Chondrocyte (in vitro differentiated cells): Measurements from ENCODE around the gene TLK2. TPM values are rescaled to one million over a fixed set of nuclear protein-coding genes. Genes with fewer than 3 reads are reported as not detected.
A peak's percentile ranks its signal among the peaks of the same experiment; 100 is the strongest.
"Not testable (repeated sequence)": the region's sequence is repeated elsewhere in the genome, so short reads cannot be mapped to it uniquely, and the experiment has no call there.

Experiments used
- DNase-seq: peaks from one replicate; pipeline ENCODE4 v3.0.0; 2021; ENCODE audit warnings: mixed read lengths, low spot score
- H3K27ac Mint-ChIP-seq: one replicate; pipeline ENCODE4 v1.8.0; 2021; ENCODE audit warnings: mild to moderate bottlenecking, moderate library complexity, mixed read lengths; ENCODE audit not compliant: unreplicated experiment
- H3K27me3 Mint-ChIP-seq: 2 replicates; pipeline ENCODE4 v1.8.0; 2021; ENCODE audit warnings: low read depth, mixed read lengths
- H3K36me3 Mint-ChIP-seq: 2 replicates; pipeline ENCODE4 v1.8.0; 2021; ENCODE audit warnings: low read depth, mixed read lengths
- H3K4me1 Mint-ChIP-seq: 2 replicates; pipeline ENCODE4 v1.8.0; 2021; ENCODE audit warnings: low read depth, mild to moderate bottlenecking, mixed read lengths
- H3K4me3 Mint-ChIP-seq: one replicate; pipeline ENCODE4 v1.8.0; 2021; ENCODE audit warnings: mild to moderate bottlenecking, moderate library complexity, mixed read lengths; ENCODE audit not compliant: unreplicated experiment
- H3K9me3 Mint-ChIP-seq: 2 replicates; pipeline ENCODE4 v1.8.0; 2021; ENCODE audit warnings: low read depth, mixed read lengths
- total RNA-seq: library from RNA; stranded (reverse); gene quantifications from 3 replicates; pipeline ENCODE4 v1.2.1, GENCODE V29; 2021
- TF ChIP-seq, protein P1 (sequence below): fragments of 200-600 bp; sonication (generic); IDR thresholded peaks from 2 replicates; pipeline ENCODE4 v1.5.0; 2021; ENCODE audit warnings: antibody characterized with exemption, mild to moderate bottlenecking, moderate library complexity

The TLK2 gene
- total RNA-seq, 1 donor from 2014 or later = 35.5 TPM

- H3K36me3 Mint-ChIP-seq, H3K9me3 Mint-ChIP-seq, DNase-seq, H3K27me3 Mint-ChIP-seq: not testable (repeated sequence)
- peaks cover 12% of the 10 kb centered on the region for H3K4me1 Mint-ChIP-seq
- TF ChIP-seq, protein P1, sequence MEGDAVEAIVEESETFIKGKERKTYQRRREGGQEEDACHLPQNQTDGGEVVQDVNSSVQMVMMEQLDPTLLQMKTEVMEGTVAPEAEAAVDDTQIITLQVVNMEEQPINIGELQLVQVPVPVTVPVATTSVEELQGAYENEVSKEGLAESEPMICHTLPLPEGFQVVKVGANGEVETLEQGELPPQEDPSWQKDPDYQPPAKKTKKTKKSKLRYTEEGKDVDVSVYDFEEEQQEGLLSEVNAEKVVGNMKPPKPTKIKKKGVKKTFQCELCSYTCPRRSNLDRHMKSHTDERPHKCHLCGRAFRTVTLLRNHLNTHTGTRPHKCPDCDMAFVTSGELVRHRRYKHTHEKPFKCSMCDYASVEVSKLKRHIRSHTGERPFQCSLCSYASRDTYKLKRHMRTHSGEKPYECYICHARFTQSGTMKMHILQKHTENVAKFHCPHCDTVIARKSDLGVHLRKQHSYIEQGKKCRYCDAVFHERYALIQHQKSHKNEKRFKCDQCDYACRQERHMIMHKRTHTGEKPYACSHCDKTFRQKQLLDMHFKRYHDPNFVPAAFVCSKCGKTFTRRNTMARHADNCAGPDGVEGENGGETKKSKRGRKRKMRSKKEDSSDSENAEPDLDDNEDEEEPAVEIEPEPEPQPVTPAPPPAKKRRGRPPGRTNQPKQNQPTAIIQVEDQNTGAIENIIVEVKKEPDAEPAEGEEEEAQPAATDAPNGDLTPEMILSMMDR = peak; percentile 82
- H3K4me3 Mint-ChIP-seq = peak overlapping the region; percentile 58
- peak overlapping the region; percentile 91 for H3K27ac Mint-ChIP-seq
Observed at GRCh38 chr17:62552851-62553659, 74.4 kb downstream of the TLK2 start.

GRCh38 chr17:62557532-62557931, 78.9 kb downstream of the TLK2 start:
- H3K27ac Mint-ChIP-seq, H3K4me3 Mint-ChIP-seq, H3K9me3 Mint-ChIP-seq, DNase-seq, H3K36me3 Mint-ChIP-seq, H3K27me3 Mint-ChIP-seq: not testable (repeated sequence)
- H3K4me1 Mint-ChIP-seq = peaks cover 31% of the 10 kb centered on the region

- not testable (repeated sequence) for DNase-seq, H3K27me3 Mint-ChIP-seq, H3K27ac Mint-ChIP-seq, H3K9me3 Mint-ChIP-seq, H3K4me3 Mint-ChIP-seq
- peaks cover 12% of the 10 kb centered on the region for H3K36me3 Mint-ChIP-seq
- peaks cover 32% of the 10 kb centered on the region for H3K4me1 Mint-ChIP-seq
Observed at GRCh38 chr17:62558941-62559340, 80.3 kb downstream of the TLK2 start.

GRCh38 chr17:62560971-62561370, 82.3 kb downstream of the TLK2 start:
- not testable (repeated sequence) for H3K27ac Mint-ChIP-seq, H3K27me3 Mint-ChIP-seq, DNase-seq, H3K4me3 Mint-ChIP-seq, H3K9me3 Mint-ChIP-seq
- Mint-ChIP-seq H3K36me3 (peaks cover 21% of the 10 kb centered on the region), H3K4me1 (peaks cover 45% of the 10 kb centered on the region)

- H3K4me1 Mint-ChIP-seq = peaks cover 42% of the 10 kb centered on the region
- peaks cover 24% of the 10 kb centered on the region for H3K36me3 Mint-ChIP-seq
Observed at GRCh38 chr17:62562656-62563055, 84.0 kb downstream of the TLK2 start.

GRCh38 chr17:62565817-62566216, 87.2 kb downstream of the TLK2 start:
- no peak overlapping the region for H3K4me3 Mint-ChIP-seq
- peaks cover 33% of the 10 kb centered on the region for H3K4me1 Mint-ChIP-seq
- H3K27me3 Mint-ChIP-seq = no peaks in the 10 kb centered on the region
- TF ChIP-seq, protein P1 = no peak
- H3K27ac Mint-ChIP-seq = peak overlapping the region; percentile 77
- DNase-seq = no peak
- no peaks in the 10 kb centered on the region for H3K9me3 Mint-ChIP-seq
- peaks cover 24% of the 10 kb centered on the region for H3K36me3 Mint-ChIP-seq

More at GRCh38 chr17:62562656-62563055, 84.0 kb downstream of the TLK2 start:
- no peaks in the 10 kb centered on the region for H3K9me3 Mint-ChIP-seq
- H3K4me3 Mint-ChIP-seq = no peak overlapping the region
- no peak for DNase-seq
- TF ChIP-seq, protein P1 = no peak
- H3K27me3 Mint-ChIP-seq = no peaks in the 10 kb centered on the region
- no peak overlapping the region for H3K27ac Mint-ChIP-seq
